ENCODE results near the gene AUTS2.

Gene AUTS2

GRCh38 chr7:69598081-69598486 is at the start of gene AUTS2:
AUTS2 (plus strand) TSS chr7:69598475; CDS start chr7:69599654, 1,179 bp downstream.
- DNase-seq (ENCODE audit: low read depth in 2 of 2): peak in 1 of 2 donors; percentile 24

DNA sequence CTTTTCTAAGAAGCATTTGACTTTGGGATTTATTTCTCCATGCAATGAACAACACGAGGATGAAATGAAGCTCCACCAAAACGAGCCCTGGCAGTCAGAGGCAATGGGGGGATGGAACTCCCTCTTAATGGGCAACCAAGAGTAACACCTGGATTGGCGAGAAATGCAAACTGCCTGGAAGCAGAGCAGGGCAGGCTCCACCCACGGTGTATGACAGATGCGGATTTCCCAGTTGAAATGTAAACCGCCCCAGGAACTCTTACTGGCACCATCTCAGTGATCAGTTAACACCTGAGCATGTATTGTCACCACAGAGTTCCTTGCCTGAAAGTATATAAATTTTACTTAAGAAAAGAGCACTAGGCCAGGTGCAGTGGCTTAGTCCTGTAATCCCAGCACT is 47.3 kb upstream of the AUTS2 start:
- no peak for DNase-seq (ENCODE audit: low read depth in 2 of 2)

DNA sequence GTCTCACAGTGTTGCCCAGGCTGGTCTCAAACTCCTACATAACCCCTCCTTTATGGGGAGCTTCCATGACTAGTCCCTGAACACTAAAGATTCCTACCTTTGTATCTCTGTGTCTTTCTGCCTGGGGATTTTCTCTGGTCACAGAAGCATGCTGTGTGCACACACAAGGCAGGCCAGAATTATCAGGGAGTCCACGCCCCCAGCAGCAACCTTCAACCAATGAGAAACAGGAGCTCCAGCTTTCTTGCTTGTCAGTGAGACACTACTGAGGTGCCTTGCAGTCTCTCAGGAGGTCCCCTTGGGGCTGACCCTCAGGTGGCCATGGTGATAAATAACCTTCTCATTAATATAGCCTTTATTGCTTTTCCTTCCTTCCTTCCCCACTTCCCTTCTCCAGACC is 45.1 kb upstream of the AUTS2 start:
- no peak for DNase-seq (ENCODE audit: low read depth in 2 of 2)

DNA sequence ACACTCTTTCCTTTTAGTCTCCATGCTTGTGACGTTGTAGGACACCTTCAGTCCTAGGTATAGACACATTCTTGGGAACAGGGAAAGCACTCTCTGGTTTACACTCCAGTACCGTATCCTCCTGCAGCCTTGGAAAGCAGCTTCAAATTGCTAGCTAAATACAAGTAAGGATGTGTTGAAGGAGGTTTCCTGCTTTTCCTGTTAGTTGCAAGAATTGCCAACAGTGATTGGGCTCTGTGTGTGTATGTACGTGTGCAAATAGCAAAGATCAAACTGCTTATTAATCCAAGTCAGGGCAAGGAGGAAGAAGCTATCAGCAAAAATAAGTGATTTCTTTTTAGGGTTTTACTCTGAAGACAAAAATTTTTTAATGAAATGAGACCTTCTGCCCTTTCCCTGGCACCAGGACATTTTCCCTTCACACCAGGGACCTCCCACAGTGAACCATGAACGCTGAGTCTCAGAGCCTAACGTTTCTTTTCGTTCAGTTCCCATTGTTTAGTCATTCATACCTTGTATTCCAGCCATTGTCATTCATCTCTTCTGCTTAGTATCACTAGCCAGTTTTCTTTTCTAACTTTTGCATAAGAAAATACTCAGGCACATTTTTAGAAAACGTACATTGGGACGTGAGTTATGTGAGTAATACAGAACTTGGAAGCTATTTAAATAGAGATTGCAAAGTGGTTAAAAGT is 36.9 kb upstream of the AUTS2 start:
- no peak for DNase-seq (ENCODE audit: low read depth in 2 of 2)

- DNase-seq (ENCODE audit: low read depth in 2 of 2): no peak
Observed at GRCh38 chr7:69564454-69565417, 33.5 kb upstream of the AUTS2 start.

- DNase-seq (ENCODE audit: low read depth in 2 of 2): no peak
Observed at GRCh38 chr7:69567800-69568199, 30.5 kb upstream of the AUTS2 start.

GRCh38 chr7:69568266-69568665 is 30.0 kb upstream of the AUTS2 start:
- DNase-seq (ENCODE audit: low read depth in 2 of 2): no peak

GRCh38 chr7:69575651-69576050 is 22.6 kb upstream of the AUTS2 start:
- no peak for DNase-seq (ENCODE audit: low read depth in 2 of 2)

DNA sequence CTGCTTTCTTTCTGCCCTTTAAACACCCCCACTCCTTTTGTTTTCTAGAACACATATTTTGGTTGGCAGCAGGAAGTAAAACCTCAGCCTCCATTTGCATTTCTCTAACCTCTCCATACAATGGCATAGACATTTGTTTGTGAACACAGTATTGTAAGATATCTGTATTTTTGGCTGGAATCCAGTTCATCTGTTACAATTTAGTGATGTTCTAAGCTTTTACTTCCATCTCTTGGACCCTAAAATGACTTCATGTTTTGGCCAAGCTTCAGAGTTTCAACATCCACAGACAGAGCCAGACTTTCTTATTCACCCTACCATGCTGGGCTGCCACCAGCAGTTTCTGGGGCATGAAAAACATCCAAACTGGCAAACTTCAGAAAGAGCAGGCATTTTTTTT is 21.1 kb upstream of the AUTS2 start:
- no peak for DNase-seq (ENCODE audit: low read depth in 2 of 2)

- no peak for DNase-seq (ENCODE audit: low read depth in 2 of 2)
Observed at GRCh38 chr7:69585169-69585568, 13.1 kb upstream of the AUTS2 start.

- DNase-seq (ENCODE audit: low read depth in 2 of 2): no peak
Observed at GRCh38 chr7:69586321-69586720, 12.0 kb upstream of the AUTS2 start.

GRCh38 chr7:69588773-69589172 is 9.5 kb upstream of the AUTS2 start:
- DNase-seq (ENCODE audit: low read depth in 2 of 2): no peak

- no peak for DNase-seq (ENCODE audit: low read depth in 2 of 2)
Observed at GRCh38 chr7:69591805-69592204, 6.5 kb upstream of the AUTS2 start.

- DNase-seq (ENCODE audit: low read depth in 2 of 2): no peak
Observed at GRCh38 chr7:69593511-69593910, 4.8 kb upstream of the AUTS2 start.

DNA sequence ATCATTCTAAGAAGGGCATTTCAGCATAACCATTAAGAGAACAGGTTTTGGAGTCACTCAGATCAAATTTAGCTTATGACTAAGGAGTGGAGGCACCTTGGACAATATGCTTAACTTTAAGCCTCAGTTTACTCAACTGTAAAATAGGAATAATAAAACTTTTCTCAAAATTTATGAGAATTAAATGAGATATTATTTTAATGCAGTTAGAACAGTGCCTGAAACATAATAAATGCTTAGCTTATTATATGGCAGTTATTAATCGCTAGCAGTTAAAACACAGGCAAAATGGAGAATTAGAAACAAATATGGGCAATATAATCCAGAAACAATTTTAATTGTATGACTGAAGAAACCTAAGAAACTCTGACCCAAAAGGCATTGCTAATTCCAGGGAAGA is 2.9 kb upstream of the AUTS2 start:
- DNase-seq (ENCODE audit: low read depth in 2 of 2): no peak

DNA sequence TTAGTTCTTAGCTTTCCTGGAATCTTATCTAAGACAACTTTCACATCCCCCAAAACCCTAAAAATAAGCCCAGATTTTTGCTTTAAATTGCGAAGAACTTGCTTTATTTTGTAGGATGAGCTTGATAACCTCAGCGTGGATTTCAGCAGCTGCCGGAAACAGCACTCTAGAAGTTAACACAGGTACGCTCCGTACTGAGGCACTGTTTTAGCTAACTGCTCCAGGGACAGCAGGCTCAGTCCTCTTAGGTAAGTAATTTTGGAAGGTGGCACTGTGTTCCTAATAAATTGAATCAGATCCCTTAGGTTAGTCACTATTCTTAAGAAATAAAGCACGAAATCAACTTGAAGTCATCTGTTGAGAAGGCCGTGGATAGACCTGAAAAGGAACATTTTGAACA is 2.2 kb upstream of the AUTS2 start:
- no peak for DNase-seq (ENCODE audit: low read depth in 2 of 2)

DNA sequence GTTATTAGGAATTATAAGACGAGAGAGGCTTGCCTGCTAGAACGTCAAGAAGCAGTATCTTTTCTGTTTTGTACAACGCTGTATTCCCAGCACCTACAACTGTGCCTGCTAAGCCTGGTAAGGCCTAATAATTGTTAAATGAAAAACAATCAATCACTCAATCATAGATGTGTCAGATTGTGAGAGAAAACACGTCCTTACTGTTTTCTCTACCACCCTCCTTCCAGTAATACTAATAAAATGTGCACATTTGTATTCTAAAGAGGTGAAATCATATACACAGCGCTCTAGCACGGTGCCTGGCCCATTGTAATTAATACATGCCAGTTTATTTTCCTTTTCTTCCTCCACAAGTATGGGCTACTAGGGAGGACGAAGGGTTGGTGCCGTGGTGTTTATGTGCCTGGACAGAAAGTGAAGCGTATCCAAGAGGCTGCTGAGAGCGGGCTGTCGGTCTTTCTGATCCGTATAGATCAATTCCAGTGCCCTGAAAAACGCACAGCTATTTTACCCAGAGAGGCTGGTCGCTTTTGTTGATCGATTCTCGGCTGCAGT is 1.5 kb upstream of the AUTS2 start:
- DNase-seq (ENCODE audit: low read depth in 2 of 2): no peak

- no peak for DNase-seq (ENCODE audit: low read depth in 2 of 2)
Observed at GRCh38 chr7:69597278-69598076, 798 bp upstream of the AUTS2 start.

- DNase-seq (ENCODE audit: low read depth in 2 of 2): no peak
Observed at GRCh38 chr7:69598487-69599285, 411 bp downstream of the AUTS2 start.

- no peak for DNase-seq (ENCODE audit: low read depth in 2 of 2)
Observed at GRCh38 chr7:69599286-69599954, 1.1 kb downstream of the AUTS2 start.

Data from activated CD8-positive, alpha-beta memory T cell treated with anti-CD3 and anti-CD28 coated beads for 4 hours (primary cell).